B cell (primary cell): ENCODE measurements around the gene CYTH2.

ENCODE experiments used
- CTCF ChIP-seq: fragments of 200-600 bp; IDR thresholded peaks from one replicate; pipeline ENCODE4 v1.8.0; 2022; ENCODE audit warnings: antibody characterized with exemption, mild to moderate bottlenecking
- EZH2 ChIP-seq: IDR thresholded peaks from 2 replicates; pipeline ENCODE4 v1.6.1; 2012; ENCODE audit warnings: borderline replicate concordance, low read depth, mild to moderate bottlenecking, moderate library complexity, low read length; ENCODE audit not compliant: insufficient read depth, poor library complexity, severe bottlenecking

- TF ChIP-seq CTCF (no peak), EZH2 (no peak)
Measured at GRCh38 chr19:48468772-48469288, 339 bp upstream of the CYTH2 start.
